ENCODE measurements around the gene KDM4B. TPM values are rescaled to one million over a fixed set of nuclear protein-coding genes. Genes with fewer than 3 reads are reported as not detected.
A peak's percentile ranks its signal among the peaks of the same experiment; 100 is the strongest.

KDM4B gene
- total and polyA plus RNA-seq, 9 of the 15 experiments (the other 6 are each of a cell fraction or from before 2014, with no cell fraction given), result 0.21 to 29.9 (median 7.3) TPM

DNA sequence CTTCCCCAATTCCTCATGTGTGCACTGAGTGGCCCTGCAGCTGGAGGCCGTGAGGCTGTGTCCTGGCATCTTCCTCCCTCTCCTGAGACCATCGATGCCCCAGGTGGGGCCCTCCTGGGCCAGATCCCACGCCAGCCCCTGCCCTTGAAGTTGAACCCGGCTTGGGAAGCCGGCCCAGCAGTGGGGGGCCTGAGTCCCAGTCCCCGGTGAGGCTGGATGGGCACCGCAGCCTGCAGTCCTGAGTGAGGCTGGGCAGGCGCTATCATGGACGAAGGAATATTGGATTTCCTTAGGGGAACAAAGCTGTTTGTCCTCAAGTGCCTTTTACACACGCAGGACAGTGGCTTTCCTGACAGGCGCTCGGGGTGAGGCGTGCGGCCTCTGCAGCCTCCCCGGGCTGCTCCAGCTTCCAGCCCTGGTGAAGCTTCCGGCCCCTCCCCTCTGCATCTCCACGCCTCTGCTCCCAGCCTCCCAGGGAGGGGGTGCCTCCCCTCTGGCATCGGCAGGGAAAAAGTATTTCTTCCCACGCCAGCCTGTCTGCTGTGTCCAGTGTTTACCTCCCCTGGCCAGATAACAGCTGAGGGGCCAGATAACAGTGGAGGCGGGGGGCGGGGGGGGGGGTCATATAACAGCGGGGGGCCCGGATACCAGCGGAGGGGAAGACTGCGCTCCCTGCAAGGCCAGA lies 159.5 kb downstream of the KDM4B start (continued):
- TF ChIP-seq CEBPG (CRISPR knock-in tag; IDR thresholded peaks at IDR 0.05) (no peak), CEBPG (tag; conservative IDR thresholded peaks at IDR 0.05 in 1 of 2, IDR thresholded peaks at IDR 0.05 in 1 of 2) (no peak), FOXP1 (CRISPR knock-in tag; IDR thresholded peaks at IDR 0.05) (no peak), ZFP36 (IDR thresholded peaks at IDR 0.05; ENCODE audit: low read depth, low read length, partially characterized antibody) (no peak), RBFOX2 (IDR thresholded peaks at IDR 0.05; ENCODE audit: low read depth, low read length) (peak; percentile 20; the same call in 1 of the 2 replicates), ZNF263 (CRISPR knock-in tag; IDR thresholded peaks at IDR 0.05; ENCODE audit: borderline replicate concordance) (no peak), KLF16 (IDR thresholded peaks at IDR 0.05) (peak; percentile 36; the same call in 1 of the 2 replicates), HDAC8 (tag; IDR thresholded peaks at IDR 0.05) (no peak)
- TF ChIP-seq, protein P1, sequence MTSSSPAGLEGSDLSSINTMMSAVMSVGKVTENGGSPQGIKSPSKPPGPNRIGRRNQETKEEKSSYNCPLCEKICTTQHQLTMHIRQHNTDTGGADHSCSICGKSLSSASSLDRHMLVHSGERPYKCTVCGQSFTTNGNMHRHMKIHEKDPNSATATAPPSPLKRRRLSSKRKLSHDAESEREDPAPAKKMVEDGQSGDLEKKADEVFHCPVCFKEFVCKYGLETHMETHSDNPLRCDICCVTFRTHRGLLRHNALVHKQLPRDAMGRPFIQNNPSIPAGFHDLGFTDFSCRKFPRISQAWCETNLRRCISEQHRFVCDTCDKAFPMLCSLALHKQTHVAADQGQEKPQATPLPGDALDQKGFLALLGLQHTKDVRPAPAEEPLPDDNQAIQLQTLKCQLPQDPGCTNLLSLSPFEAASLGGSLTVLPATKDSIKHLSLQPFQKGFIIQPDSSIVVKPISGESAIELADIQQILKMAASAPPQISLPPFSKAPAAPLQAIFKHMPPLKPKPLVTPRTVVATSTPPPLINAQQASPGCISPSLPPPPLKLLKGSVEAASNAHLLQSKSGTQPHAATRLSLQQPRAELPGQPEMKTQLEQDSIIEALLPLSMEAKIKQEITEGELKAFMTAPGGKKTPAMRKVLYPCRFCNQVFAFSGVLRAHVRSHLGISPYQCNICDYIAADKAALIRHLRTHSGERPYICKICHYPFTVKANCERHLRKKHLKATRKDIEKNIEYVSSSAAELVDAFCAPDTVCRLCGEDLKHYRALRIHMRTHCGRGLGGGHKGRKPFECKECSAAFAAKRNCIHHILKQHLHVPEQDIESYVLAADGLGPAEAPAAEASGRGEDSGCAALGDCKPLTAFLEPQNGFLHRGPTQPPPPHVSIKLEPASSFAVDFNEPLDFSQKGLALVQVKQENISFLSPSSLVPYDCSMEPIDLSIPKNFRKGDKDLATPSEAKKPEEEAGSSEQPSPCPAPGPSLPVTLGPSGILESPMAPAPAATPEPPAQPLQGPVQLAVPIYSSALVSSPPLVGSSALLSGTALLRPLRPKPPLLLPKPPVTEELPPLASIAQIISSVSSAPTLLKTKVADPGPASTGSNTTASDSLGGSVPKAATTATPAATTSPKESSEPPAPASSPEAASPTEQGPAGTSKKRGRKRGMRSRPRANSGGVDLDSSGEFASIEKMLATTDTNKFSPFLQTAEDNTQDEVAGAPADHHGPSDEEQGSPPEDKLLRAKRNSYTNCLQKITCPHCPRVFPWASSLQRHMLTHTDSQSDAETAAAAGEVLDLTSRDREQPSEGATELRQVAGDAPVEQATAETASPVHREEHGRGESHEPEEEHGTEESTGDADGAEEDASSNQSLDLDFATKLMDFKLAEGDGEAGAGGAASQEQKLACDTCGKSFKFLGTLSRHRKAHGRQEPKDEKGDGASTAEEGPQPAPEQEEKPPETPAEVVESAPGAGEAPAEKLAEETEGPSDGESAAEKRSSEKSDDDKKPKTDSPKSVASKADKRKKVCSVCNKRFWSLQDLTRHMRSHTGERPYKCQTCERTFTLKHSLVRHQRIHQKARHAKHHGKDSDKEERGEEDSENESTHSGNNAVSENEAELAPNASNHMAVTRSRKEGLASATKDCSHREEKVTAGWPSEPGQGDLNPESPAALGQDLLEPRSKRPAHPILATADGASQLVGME (CRISPR knock-in tag; IDR thresholded peaks at IDR 0.05), result no peak
- TF ChIP-seq, protein P2, sequence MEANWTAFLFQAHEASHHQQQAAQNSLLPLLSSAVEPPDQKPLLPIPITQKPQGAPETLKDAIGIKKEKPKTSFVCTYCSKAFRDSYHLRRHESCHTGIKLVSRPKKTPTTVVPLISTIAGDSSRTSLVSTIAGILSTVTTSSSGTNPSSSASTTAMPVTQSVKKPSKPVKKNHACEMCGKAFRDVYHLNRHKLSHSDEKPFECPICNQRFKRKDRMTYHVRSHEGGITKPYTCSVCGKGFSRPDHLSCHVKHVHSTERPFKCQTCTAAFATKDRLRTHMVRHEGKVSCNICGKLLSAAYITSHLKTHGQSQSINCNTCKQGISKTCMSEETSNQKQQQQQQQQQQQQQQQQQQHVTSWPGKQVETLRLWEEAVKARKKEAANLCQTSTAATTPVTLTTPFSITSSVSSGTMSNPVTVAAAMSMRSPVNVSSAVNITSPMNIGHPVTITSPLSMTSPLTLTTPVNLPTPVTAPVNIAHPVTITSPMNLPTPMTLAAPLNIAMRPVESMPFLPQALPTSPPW (CRISPR knock-in tag; IDR thresholded peaks at IDR 0.05), result peak; percentile 99
- TF ChIP-seq, protein P3, sequence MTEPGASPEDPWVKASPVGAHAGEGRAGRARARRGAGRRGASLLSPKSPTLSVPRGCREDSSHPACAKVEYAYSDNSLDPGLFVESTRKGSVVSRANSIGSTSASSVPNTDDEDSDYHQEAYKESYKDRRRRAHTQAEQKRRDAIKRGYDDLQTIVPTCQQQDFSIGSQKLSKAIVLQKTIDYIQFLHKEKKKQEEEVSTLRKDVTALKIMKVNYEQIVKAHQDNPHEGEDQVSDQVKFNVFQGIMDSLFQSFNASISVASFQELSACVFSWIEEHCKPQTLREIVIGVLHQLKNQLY (CRISPR knock-in tag; conservative IDR thresholded peaks at IDR 0.05), result no peak
